HFF-Myc (cell line): ENCODE data around the gene ACOT4.
A peak's percentile ranks its signal among the peaks of the same experiment; 100 is the strongest.

ENCODE experiments used
- DNase-seq: peaks from one replicate; pipeline ENCODE4 v3.0.0-alpha.2; 2011; ENCODE audit warnings: low read depth; ENCODE audit errors: extremely low read depth
- H3K4me3 ChIP-seq: replicated peaks from 2 replicates; pipeline ENCODE4 v1.5.1; 2011; ENCODE audit warnings: low read depth, mild to moderate bottlenecking, control low read depth, low read length
- TF ChIP-seq, protein P1 (sequence below): IDR thresholded peaks from 2 replicates; pipeline ENCODE4 v1.5.1; 2012; ENCODE audit warnings: mild to moderate bottlenecking, low read depth, low read length, control low read depth; ENCODE audit errors: missing control alignments

Gene ACOT4

DNA sequence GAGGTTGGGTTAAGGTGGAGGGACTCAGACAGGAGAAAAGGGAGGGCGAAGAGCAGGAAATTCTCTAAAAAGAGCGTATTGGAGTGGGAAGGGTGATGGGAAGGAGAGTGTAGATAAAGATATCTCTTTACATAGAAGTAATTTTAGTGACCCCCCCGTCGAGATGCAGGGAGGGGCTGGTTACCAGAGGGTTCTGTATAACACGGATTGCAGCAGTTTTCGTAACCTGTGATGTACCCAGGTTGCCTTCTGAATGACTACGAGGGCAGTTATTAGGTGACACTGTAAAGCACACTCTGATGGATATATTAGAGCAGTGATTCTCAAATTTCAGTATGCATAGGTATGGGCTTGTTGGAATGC, 53.6 kb downstream of the ACOT4 start:
- TF ChIP-seq, protein P1, sequence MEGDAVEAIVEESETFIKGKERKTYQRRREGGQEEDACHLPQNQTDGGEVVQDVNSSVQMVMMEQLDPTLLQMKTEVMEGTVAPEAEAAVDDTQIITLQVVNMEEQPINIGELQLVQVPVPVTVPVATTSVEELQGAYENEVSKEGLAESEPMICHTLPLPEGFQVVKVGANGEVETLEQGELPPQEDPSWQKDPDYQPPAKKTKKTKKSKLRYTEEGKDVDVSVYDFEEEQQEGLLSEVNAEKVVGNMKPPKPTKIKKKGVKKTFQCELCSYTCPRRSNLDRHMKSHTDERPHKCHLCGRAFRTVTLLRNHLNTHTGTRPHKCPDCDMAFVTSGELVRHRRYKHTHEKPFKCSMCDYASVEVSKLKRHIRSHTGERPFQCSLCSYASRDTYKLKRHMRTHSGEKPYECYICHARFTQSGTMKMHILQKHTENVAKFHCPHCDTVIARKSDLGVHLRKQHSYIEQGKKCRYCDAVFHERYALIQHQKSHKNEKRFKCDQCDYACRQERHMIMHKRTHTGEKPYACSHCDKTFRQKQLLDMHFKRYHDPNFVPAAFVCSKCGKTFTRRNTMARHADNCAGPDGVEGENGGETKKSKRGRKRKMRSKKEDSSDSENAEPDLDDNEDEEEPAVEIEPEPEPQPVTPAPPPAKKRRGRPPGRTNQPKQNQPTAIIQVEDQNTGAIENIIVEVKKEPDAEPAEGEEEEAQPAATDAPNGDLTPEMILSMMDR = no peak
- H3K4me3 ChIP-seq = peak overlapping the region; percentile 90
- no peak for DNase-seq
